ENCODE data around the gene THSD7A. TPM values are rescaled to one million over a fixed set of nuclear protein-coding genes. Genes with fewer than 3 reads are reported as not detected.

THSD7A gene
- total RNA-seq, 1 experiment from 2014 or later, result 0.68 TPM

DNA sequence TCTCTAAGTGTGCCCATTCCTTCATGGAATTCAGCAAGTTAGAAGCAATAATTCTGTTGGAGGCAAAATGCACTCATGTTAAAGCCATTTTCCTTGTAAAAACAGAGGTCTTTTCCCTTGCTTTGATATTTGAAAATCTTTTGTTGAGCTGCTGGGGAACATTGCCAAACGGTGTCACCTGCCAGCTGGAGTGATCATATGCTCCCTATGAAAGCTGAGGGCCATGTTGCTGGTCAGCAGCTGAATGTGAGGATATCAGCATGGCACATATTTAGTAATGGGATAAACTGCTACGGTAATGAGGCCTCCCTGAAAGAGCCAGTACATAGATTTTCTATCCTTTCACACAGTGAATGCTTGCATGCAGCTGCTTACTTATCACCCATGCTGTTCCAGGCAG, 224.3 kb downstream of the THSD7A start:
- ChIA-PET CTCF (no interaction called here), POLR2A (no interaction called here)
- no peaks in the 10 kb centered on the region for H3K9me3 Mint-ChIP-seq
- no peak overlapping the region for H3K27ac Mint-ChIP-seq
- no peak overlapping the region for H3K4me3 Mint-ChIP-seq
- H3K36me3 Mint-ChIP-seq, result no peaks in the 10 kb centered on the region
- H3K27me3 Mint-ChIP-seq (ENCODE audit: low read depth), result no peaks in the 10 kb centered on the region
- ATAC-seq (no peak), DNase-seq (ENCODE audit: low spot score) (no peak)
- peaks cover 26% of the 10 kb centered on the region for H3K4me1 Mint-ChIP-seq
- TF ChIP-seq PRDM15 (CRISPR knock-in tag; IDR thresholded peaks at IDR 0.05) (no peak), SP1 (CRISPR knock-in tag; conservative IDR thresholded peaks at IDR 0.05) (no peak), AFF4 (CRISPR knock-in tag; IDR thresholded peaks at IDR 0.05; ENCODE audit: borderline replicate concordance) (no peak), ZNF317 (CRISPR knock-in tag; IDR thresholded peaks at IDR 0.05; ENCODE audit: borderline replicate concordance, low read depth) (no peak), CDX4 (CRISPR knock-in tag; IDR thresholded peaks at IDR 0.05; ENCODE audit: borderline replicate concordance) (no peak), E2F4 (CRISPR knock-in tag; IDR thresholded peaks at IDR 0.05; ENCODE audit: borderline replicate concordance, low read depth) (no peak)
- TF ChIP-seq, protein P1, sequence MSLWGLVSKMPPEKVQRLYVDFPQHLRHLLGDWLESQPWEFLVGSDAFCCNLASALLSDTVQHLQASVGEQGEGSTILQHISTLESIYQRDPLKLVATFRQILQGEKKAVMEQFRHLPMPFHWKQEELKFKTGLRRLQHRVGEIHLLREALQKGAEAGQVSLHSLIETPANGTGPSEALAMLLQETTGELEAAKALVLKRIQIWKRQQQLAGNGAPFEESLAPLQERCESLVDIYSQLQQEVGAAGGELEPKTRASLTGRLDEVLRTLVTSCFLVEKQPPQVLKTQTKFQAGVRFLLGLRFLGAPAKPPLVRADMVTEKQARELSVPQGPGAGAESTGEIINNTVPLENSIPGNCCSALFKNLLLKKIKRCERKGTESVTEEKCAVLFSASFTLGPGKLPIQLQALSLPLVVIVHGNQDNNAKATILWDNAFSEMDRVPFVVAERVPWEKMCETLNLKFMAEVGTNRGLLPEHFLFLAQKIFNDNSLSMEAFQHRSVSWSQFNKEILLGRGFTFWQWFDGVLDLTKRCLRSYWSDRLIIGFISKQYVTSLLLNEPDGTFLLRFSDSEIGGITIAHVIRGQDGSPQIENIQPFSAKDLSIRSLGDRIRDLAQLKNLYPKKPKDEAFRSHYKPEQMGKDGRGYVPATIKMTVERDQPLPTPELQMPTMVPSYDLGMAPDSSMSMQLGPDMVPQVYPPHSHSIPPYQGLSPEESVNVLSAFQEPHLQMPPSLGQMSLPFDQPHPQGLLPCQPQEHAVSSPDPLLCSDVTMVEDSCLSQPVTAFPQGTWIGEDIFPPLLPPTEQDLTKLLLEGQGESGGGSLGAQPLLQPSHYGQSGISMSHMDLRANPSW (CRISPR knock-in tag; conservative IDR thresholded peaks at IDR 0.05; ENCODE audit: low read depth), result no peak

DNA sequence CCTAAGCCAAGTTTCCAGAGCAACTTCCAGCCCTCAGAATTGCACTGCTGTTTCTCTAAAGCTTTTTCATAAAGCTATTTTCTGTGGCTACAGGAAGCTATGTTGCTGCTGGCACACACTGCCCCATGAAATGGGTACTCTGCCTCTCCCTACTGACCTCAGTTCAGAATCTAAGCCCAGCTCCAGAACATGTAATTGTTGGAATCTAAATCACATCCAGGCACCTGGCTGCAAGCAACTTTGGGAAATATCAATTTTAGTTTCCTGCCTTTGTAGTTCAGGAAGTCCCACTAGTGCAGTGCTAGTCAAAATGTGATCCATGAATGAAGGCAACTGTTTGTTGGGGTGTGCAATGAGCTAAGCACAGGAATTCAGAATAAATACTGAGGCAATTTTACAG, 226.2 kb downstream of the THSD7A start:
- Mint-ChIP-seq H3K4me1 (peaks cover 26% of the 10 kb centered on the region), H3K27ac (no peak overlapping the region), H3K27me3 (ENCODE audit: low read depth) (no peaks in the 10 kb centered on the region), H3K4me3 (no peak overlapping the region), H3K36me3 (peaks cover 4% of the 10 kb centered on the region), H3K9me3 (peaks cover 5% of the 10 kb centered on the region)
- CTCF ChIA-PET, result no interaction called here
- ATAC-seq, result no peak
- DNase-seq (ENCODE audit: low spot score), result no peak
- POLR2A ChIA-PET, result no interaction called here
- TF ChIP-seq ZNF423 (CRISPR knock-in tag; IDR thresholded peaks at IDR 0.05), result no peak
- no peak for TF ChIP-seq PREB (CRISPR knock-in tag; IDR thresholded peaks at IDR 0.05; ENCODE audit: borderline replicate concordance)
- TF ChIP-seq, protein P2, sequence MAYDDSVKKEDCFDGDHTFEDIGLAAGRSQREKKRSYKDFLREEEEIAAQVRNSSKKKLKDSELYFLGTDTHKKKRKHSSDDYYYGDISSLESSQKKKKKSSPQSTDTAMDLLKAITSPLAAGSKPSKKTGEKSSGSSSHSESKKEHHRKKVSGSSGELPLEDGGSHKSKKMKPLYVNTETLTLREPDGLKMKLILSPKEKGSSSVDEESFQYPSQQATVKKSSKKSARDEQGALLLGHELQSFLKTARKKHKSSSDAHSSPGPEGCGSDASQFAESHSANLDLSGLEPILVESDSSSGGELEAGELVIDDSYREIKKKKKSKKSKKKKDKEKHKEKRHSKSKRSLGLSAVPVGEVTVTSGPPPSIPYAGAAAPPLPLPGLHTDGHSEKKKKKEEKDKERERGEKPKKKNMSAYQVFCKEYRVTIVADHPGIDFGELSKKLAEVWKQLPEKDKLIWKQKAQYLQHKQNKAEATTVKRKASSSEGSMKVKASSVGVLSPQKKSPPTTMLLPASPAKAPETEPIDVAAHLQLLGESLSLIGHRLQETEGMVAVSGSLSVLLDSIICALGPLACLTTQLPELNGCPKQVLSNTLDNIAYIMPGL (CRISPR knock-in tag; IDR thresholded peaks at IDR 0.05), result no peak
- no peak for TF ChIP-seq ZNF671 (CRISPR knock-in tag; IDR thresholded peaks at IDR 0.05)
- no peak for TF ChIP-seq PRRX2 (CRISPR knock-in tag; IDR thresholded peaks at IDR 0.05)
- no peak for TF ChIP-seq RELA (CRISPR knock-in tag; IDR thresholded peaks at IDR 0.05; ENCODE audit: borderline replicate concordance)
- TF ChIP-seq, protein P3, sequence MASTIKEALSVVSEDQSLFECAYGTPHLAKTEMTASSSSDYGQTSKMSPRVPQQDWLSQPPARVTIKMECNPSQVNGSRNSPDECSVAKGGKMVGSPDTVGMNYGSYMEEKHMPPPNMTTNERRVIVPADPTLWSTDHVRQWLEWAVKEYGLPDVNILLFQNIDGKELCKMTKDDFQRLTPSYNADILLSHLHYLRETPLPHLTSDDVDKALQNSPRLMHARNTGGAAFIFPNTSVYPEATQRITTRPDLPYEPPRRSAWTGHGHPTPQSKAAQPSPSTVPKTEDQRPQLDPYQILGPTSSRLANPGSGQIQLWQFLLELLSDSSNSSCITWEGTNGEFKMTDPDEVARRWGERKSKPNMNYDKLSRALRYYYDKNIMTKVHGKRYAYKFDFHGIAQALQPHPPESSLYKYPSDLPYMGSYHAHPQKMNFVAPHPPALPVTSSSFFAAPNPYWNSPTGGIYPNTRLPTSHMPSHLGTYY (CRISPR knock-in tag; IDR thresholded peaks at IDR 0.05), result no peak
- TF ChIP-seq E2F4 (CRISPR knock-in tag; IDR thresholded peaks at IDR 0.05; ENCODE audit: borderline replicate concordance, low read depth), result no peak
- no peak for TF ChIP-seq ZBTB21 (CRISPR knock-in tag; IDR thresholded peaks at IDR 0.05; ENCODE audit: borderline replicate concordance)
